PC-3 (cell line): ENCODE results near the gene ST3GAL5.

Experiments used
- EZH2 ChIP-seq: fragments of 300-600 bp; sonication (generic); IDR thresholded peaks from one replicate; pipeline ENCODE4 v1.6.1; 2017; ENCODE audit warnings: antibody characterized with exemption, mild to moderate bottlenecking, low read length; ENCODE audit not compliant: unreplicated experiment
- EZH2phosphoT487 ChIP-seq: fragments of 300-600 bp; sonication (generic); IDR thresholded peaks from 2 replicates; pipeline ENCODE4 v1.6.1; 2018; ENCODE audit warnings: mild to moderate bottlenecking, antibody characterized with exemption, low read length, borderline replicate concordance
- TF ChIP-seq, protein P1 (sequence below): fragments of 300-600 bp; sonication (generic); conservative IDR thresholded peaks from 2 replicates; pipeline ENCODE4 v1.5.1; 2017; ENCODE audit warnings: antibody characterized with exemption, low read depth, mild to moderate bottlenecking, low read length

DNA sequence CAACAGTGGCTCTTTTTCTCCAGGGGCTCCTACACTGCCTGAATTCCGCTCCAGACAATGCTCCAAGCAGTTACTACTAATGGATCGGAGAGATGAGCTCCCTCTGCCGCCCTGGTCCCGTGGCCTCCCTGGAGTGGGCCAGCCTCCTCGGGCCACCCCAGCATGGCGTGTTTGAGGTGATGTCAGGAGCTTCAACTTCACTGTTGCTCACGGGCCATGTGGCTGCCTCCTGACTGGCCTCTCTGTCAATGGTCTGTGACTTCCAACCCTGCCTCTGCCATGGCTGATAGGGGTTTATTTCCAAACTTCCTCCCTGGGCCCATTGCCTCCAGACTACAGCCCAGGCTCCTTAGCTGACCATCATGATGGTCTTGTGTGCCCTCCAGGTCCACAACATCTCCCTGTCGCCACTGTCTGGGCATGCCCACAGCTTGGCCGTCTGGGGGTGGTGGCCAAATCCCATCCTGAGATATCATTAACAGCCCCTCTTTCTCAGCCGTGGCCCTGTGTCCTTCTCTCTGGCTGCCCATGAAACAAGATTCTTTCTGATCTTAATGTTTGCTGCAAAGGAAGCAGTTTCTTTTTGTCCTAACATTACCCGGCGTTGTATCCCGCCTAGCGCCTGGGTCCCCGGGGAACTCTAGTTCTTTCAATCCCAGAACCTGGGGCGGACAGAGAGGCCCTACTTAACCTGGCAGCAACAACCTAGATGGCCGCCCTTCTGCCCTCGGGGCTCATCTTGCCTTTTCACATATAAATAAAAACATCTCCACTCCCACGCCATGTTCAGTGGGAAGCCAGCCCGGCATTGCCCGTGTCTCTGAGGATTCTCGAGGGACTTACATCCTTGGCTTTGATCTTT is 96.9 kb downstream of the ST3GAL5 start:
- TF ChIP-seq, protein P1, sequence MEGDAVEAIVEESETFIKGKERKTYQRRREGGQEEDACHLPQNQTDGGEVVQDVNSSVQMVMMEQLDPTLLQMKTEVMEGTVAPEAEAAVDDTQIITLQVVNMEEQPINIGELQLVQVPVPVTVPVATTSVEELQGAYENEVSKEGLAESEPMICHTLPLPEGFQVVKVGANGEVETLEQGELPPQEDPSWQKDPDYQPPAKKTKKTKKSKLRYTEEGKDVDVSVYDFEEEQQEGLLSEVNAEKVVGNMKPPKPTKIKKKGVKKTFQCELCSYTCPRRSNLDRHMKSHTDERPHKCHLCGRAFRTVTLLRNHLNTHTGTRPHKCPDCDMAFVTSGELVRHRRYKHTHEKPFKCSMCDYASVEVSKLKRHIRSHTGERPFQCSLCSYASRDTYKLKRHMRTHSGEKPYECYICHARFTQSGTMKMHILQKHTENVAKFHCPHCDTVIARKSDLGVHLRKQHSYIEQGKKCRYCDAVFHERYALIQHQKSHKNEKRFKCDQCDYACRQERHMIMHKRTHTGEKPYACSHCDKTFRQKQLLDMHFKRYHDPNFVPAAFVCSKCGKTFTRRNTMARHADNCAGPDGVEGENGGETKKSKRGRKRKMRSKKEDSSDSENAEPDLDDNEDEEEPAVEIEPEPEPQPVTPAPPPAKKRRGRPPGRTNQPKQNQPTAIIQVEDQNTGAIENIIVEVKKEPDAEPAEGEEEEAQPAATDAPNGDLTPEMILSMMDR: no peak
- TF ChIP-seq EZH2: no peak
- TF ChIP-seq EZH2phosphoT487: no peak
